ENCODE measurements around the gene PHPT1. TPM values are rescaled to one million over a fixed set of nuclear protein-coding genes. Genes with fewer than 3 reads are reported as not detected.
A peak's percentile ranks its signal among the peaks of the same experiment; 100 is the strongest.

The PHPT1 gene
- total and polyA plus RNA-seq, 2 of the 13 experiments (the other 11 are each of a cell fraction or from before 2014, with no cell fraction given): 189 to 192 TPM

DNA sequence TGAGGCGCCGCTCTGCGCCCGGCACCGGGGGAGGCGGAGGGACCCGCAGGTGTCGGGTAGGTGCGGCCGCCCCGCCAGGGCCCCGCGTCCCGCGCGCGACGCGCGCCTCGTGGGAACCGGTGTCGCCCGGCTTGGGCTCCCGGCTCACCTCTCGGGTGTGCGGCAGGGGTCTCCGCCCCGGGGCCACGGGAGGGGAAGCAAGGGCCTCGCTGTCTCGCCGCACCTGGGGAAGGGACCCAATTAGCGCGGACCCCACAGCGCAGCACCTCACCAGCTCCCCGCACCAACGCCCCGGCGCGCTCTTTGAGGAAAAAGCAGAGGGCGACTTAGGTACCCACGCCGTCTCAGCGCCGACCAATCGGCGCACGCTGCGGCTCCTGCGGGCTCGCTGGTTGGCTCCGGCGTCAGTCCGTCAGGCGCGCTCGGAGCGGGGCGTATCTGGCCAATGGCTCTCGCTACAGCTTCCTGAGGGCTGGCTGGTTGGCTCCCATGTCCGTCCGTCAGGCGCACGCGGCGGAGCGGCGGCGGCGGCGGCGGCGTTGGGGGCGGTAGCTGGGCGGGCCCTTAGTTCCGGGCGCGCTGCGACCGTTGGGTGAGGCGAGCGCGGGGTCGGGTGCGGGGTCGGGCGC lies 36.9 kb downstream of the PHPT1 start, which contains the start of gene TRAF2 (continued):
- TF ChIP-seq, protein P1, sequence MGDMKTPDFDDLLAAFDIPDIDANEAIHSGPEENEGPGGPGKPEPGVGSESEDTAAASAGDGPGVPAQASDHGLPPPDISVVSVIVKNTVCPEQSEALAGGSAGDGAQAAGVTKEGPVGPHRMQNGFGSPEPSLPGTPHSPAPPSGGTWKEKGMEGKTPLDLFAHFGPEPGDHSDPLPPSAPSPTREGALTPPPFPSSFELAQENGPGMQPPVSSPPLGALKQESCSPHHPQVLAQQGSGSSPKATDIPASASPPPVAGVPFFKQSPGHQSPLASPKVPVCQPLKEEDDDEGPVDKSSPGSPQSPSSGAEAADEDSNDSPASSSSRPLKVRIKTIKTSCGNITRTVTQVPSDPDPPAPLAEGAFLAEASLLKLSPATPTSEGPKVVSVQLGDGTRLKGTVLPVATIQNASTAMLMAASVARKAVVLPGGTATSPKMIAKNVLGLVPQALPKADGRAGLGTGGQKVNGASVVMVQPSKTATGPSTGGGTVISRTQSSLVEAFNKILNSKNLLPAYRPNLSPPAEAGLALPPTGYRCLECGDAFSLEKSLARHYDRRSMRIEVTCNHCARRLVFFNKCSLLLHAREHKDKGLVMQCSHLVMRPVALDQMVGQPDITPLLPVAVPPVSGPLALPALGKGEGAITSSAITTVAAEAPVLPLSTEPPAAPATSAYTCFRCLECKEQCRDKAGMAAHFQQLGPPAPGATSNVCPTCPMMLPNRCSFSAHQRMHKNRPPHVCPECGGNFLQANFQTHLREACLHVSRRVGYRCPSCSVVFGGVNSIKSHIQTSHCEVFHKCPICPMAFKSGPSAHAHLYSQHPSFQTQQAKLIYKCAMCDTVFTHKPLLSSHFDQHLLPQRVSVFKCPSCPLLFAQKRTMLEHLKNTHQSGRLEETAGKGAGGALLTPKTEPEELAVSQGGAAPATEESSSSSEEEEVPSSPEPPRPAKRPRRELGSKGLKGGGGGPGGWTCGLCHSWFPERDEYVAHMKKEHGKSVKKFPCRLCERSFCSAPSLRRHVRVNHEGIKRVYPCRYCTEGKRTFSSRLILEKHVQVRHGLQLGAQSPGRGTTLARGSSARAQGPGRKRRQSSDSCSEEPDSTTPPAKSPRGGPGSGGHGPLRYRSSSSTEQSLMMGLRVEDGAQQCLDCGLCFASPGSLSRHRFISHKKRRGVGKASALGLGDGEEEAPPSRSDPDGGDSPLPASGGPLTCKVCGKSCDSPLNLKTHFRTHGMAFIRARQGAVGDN (CRISPR knock-in tag; IDR thresholded peaks at IDR 0.05): peak; percentile 53
- TF ChIP-seq TERF1 (CRISPR knock-in tag; IDR thresholded peaks at IDR 0.05): no peak
- TF ChIP-seq KLF12 (CRISPR knock-in tag; IDR thresholded peaks at IDR 0.05; ENCODE audit: borderline replicate concordance): peak; percentile 28; the same call in 1 of the 2 replicates
- TF ChIP-seq HDAC2 (CRISPR knock-in tag; IDR thresholded peaks at IDR 0.05): no peak; the same call in 1 of the 2 replicates
- no peak for TF ChIP-seq ZNF225 (CRISPR knock-in tag; IDR thresholded peaks at IDR 0.05)
- no peak for TF ChIP-seq PAX8 (CRISPR knock-in tag; IDR thresholded peaks at IDR 0.05; ENCODE audit: borderline replicate concordance)
- TF ChIP-seq DDIT3 (CRISPR knock-in tag; IDR thresholded peaks at IDR 0.05): no peak
- no peak for TF ChIP-seq KDM6A (CRISPR knock-in tag; IDR thresholded peaks at IDR 0.05; ENCODE audit: low read depth)
- no peak for TF ChIP-seq ZNF589 (CRISPR knock-in tag; conservative IDR thresholded peaks at IDR 0.05)
- no peak for TF ChIP-seq NR2F1 (CRISPR knock-in tag; IDR thresholded peaks at IDR 0.05)
- TF ChIP-seq ZSCAN22 (CRISPR knock-in tag; IDR thresholded peaks at IDR 0.05): no peak
- no peak for TF ChIP-seq STAT5B (CRISPR knock-in tag; IDR thresholded peaks at IDR 0.05)
- TF ChIP-seq ZNF674 (CRISPR knock-in tag; IDR thresholded peaks at IDR 0.05; ENCODE audit: low read depth): no peak
- TF ChIP-seq, protein P2, sequence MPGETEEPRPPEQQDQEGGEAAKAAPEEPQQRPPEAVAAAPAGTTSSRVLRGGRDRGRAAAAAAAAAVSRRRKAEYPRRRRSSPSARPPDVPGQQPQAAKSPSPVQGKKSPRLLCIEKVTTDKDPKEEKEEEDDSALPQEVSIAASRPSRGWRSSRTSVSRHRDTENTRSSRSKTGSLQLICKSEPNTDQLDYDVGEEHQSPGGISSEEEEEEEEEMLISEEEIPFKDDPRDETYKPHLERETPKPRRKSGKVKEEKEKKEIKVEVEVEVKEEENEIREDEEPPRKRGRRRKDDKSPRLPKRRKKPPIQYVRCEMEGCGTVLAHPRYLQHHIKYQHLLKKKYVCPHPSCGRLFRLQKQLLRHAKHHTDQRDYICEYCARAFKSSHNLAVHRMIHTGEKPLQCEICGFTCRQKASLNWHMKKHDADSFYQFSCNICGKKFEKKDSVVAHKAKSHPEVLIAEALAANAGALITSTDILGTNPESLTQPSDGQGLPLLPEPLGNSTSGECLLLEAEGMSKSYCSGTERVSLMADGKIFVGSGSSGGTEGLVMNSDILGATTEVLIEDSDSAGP (CRISPR knock-in tag; IDR thresholded peaks at IDR 0.05; ENCODE audit: borderline replicate concordance): peak; percentile 61; the same call in 1 of the 2 replicates
- no peak for TF ChIP-seq ZNF562 (CRISPR knock-in tag; IDR thresholded peaks at IDR 0.05; ENCODE audit: borderline replicate concordance)
- peak; percentile 70 for TF ChIP-seq GMEB2 (CRISPR knock-in tag; IDR thresholded peaks at IDR 0.05; ENCODE audit: low read depth)
- TF ChIP-seq ISX (CRISPR knock-in tag; conservative IDR thresholded peaks at IDR 0.05): 0 out of 2 replicates have a peak, but pooled peaks have one; percentile 16
- TF ChIP-seq TCF7L2 (IDR thresholded peaks at IDR 0.05; ENCODE audit: low read depth, low read length): no peak
- TF ChIP-seq RARA (CRISPR knock-in tag; IDR thresholded peaks at IDR 0.05): no peak
- TF ChIP-seq SAP130 (CRISPR knock-in tag; IDR thresholded peaks at IDR 0.05; ENCODE audit: low read depth): peak; percentile 82
- no peak for TF ChIP-seq ZNF644 (CRISPR knock-in tag; IDR thresholded peaks at IDR 0.05; ENCODE audit: low read depth)
- peak; percentile 17; the same call in 1 of the 2 replicates for TF ChIP-seq SOX5 (CRISPR knock-in tag; IDR thresholded peaks at IDR 0.05; ENCODE audit: borderline replicate concordance)

Data from HepG2 (cell line).